ENCODE results near the gene RTEL1. TPM values are rescaled to one million over a fixed set of nuclear protein-coding genes. Genes with fewer than 3 reads are reported as not detected.

The RTEL1 gene
- total and polyA plus RNA-seq, 9 of the 15 experiments (the other 6 are each of a cell fraction or from before 2014, with no cell fraction given), result 0.36 to 61.0 (median 17.9) TPM

- TF ChIP-seq SMARCA5 (IDR thresholded peaks at IDR 0.05) (no peak), HSF4 (CRISPR knock-in tag; IDR thresholded peaks at IDR 0.05; ENCODE audit: borderline replicate concordance) (no peak), SMARCE1 (IDR thresholded peaks at IDR 0.05) (no peak), E4F1 (CRISPR knock-in tag; IDR thresholded peaks at IDR 0.05; ENCODE audit: borderline replicate concordance) (no peak), ZNF197 (CRISPR knock-in tag; IDR thresholded peaks at IDR 0.05; ENCODE audit: low read depth) (0 out of 2 replicates have a peak, but pooled peaks have one; percentile 45), ARID2 (IDR thresholded peaks at IDR 0.05) (no peak), TFAM (CRISPR knock-in tag; conservative IDR thresholded peaks at IDR 0.05) (no peak), ZNF311 (CRISPR knock-in tag; IDR thresholded peaks at IDR 0.05) (no peak), ZBTB9 (CRISPR knock-in tag; IDR thresholded peaks at IDR 0.05) (peak; percentile 82), JUNB (CRISPR knock-in tag; conservative IDR thresholded peaks at IDR 0.05) (no peak), ZBTB26 (CRISPR knock-in tag; IDR thresholded peaks at IDR 0.05) (no peak), FOXM1 (IDR thresholded peaks at IDR 0.05; ENCODE audit: low read depth) (no peak), FOXM1 (CRISPR knock-in tag; IDR thresholded peaks at IDR 0.05; ENCODE audit: low read depth) (no peak; the same call in 1 of the 2 replicates), PML (IDR thresholded peaks at IDR 0.05; ENCODE audit: low read length) (peak; percentile 23; the same call in 1 of the 2 replicates), KAT2B (IDR thresholded peaks at IDR 0.05; ENCODE audit: low read depth, low read length) (no peak), STAT5A (IDR thresholded peaks at IDR 0.05; ENCODE audit: borderline replicate concordance, low read length) (no peak), BRCA1 (IDR thresholded peaks at IDR 0.05) (no peak), BRCA1 (CRISPR knock-in tag; IDR thresholded peaks at IDR 0.05) (no peak), DACH1 (IDR thresholded peaks at IDR 0.05; ENCODE audit: partially characterized antibody) (no peak), MAFF (IDR thresholded peaks at IDR 0.05; ENCODE audit: low read length) (no peak)
- TF ChIP-seq, protein P1, sequence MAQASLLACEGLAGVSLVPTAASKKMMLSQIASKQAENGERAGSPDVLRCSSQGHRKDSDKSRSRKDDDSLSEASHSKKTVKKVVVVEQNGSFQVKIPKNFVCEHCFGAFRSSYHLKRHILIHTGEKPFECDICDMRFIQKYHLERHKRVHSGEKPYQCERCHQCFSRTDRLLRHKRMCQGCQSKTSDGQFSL (CRISPR knock-in tag; IDR thresholded peaks at IDR 0.05), result no peak
- TF ChIP-seq, protein P1 (tag; IDR thresholded peaks at IDR 0.05), result no peak
- TF ChIP-seq, protein P2, sequence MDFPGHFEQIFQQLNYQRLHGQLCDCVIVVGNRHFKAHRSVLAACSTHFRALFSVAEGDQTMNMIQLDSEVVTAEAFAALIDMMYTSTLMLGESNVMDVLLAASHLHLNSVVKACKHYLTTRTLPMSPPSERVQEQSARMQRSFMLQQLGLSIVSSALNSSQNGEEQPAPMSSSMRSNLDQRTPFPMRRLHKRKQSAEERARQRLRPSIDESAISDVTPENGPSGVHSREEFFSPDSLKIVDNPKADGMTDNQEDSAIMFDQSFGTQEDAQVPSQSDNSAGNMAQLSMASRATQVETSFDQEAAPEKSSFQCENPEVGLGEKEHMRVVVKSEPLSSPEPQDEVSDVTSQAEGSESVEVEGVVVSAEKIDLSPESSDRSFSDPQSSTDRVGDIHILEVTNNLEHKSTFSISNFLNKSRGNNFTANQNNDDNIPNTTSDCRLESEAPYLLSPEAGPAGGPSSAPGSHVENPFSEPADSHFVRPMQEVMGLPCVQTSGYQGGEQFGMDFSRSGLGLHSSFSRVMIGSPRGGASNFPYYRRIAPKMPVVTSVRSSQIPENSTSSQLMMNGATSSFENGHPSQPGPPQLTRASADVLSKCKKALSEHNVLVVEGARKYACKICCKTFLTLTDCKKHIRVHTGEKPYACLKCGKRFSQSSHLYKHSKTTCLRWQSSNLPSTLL (IDR thresholded peaks at IDR 0.05), result no peak
Measured at GRCh38 chr20:63707558-63708300, 49.6 kb downstream of the RTEL1 start, which contains the start of the genes ARFRP1 and ZGPAT (continued).
